Raji (cell line): ENCODE measurements around the gene PPP2R3B.

Source experiments
- POLR2A ChIP-seq: IDR thresholded peaks from 2 replicates; pipeline ENCODE4 v1.6.1; 2011; ENCODE audit warnings: low read depth, low read length, control low read depth; ENCODE audit not compliant: insufficient read depth

PPP2R3B gene

GRCh38 chrX:418927-419729 lies 32.4 kb upstream of the PPP2R3B start:
- TF ChIP-seq POLR2A, result no peak

DNA sequence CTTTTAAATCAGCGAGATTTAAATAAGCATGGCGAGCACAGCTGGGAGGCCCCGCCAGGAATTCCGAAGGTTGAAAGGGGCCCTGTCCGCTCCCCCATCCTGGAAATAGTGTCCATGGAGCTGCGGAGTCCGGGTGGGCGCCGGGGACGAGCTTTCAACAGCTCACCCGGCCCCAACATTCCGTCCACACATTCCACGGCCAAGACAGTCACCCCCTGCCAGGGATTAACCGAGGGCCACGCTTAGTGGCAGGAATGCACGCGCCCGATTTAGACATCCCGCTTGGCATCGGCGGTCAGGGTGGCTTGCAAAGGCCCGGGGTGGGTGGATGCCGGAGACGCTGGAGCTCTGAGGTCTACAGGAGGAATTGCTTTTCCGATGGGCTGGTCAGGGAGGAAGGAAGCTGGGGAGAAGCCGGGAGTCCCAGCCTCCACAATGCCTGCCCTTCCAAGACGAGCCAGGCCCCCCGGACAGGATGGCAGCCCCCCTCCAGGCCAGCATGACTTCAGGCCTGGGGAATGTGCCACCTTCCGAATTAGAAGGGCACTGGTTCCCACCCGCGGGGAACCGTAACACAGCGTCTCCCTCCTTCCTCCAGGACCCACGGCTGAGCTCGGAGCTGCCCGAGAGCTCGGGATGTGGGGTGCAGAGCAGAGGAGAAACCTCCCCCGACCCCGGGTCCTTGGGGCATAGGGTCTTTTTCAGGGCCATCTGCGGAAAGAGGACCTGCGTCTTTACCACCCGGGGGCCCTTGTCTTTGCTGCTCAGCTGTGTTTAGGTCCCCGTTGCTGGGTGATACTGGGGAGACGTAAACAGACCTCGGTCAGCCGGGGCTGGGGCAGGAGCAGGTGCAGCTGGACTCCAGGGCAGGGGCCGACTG lies 26.9 kb upstream of the PPP2R3B start:
- no peak for TF ChIP-seq POLR2A

GRCh38 chrX:410296-410695 lies 23.6 kb upstream of the PPP2R3B start:
- no peak for TF ChIP-seq POLR2A

GRCh38 chrX:405149-405548 lies 18.4 kb upstream of the PPP2R3B start:
- TF ChIP-seq POLR2A, result no peak

DNA sequence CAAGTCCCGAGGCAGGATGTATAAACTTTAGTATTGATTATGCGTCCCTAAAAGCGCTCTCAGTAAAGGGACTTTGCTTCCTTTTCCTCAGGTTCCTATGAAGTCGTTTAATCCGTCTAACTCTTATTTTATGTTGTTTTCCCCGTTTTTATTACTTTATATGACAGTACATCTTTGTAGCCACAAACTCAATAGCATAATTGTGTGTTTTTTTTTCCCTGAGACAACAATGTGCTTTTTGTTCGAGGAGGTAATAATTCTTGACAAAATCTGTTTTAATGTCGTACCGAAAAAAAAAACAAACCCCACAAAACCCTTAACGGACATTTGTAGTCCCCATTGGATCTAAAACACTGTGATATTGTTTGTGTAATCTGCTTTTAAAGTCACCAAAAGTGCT lies 17.9 kb upstream of the PPP2R3B start:
- TF ChIP-seq POLR2A, result no peak

DNA sequence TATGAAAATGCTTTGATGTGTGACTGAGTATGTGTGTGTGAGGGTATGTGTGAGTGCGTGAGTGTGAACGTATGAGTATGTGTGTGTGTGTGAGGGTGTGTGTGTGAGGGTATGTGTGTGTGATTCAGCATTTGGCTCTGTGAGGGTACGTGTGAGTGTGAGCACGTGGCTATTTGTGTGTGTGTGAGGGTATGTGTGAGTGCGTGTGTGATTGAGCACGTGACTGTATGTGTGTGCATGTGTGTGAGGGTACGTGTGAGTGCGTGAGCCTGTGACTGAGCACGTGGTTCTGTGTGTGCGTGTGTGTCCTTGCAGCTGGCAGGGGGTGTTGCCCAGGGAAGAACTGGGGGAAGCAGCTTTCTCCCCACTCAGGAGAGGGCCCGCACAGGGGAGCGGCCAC lies 16.1 kb upstream of the PPP2R3B start:
- TF ChIP-seq POLR2A, result no peak

DNA sequence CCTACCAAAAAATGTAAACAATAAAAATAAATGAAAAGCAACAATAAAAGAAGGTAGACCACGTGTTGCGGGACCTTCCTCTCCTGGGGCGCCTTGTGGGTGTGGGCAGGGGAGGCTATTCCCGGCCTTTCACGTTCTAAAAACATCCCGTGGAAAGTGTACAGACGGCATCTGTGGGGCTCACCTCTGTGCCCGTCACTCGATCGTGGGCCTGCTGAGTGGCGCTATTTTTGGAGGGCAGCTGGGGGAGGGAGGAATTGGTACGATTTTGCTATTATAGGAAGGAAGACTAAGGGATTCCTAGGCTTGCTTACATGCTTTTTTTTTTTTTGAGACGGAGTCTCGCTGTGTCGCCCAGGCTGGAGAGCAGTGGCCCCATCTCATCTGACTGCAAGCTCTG lies 13.6 kb upstream of the PPP2R3B start:
- TF ChIP-seq POLR2A, result no peak

GRCh38 chrX:397575-397974 lies 10.9 kb upstream of the PPP2R3B start:
- no peak for TF ChIP-seq POLR2A

GRCh38 chrX:394830-395229 lies 8.1 kb upstream of the PPP2R3B start:
- no peak for TF ChIP-seq POLR2A

GRCh38 chrX:392575-392846 lies 5.8 kb upstream of the PPP2R3B start:
- TF ChIP-seq POLR2A, result no peak

GRCh38 chrX:391717-392574 lies 5.2 kb upstream of the PPP2R3B start:
- no peak for TF ChIP-seq POLR2A

GRCh38 chrX:390459-390858 lies 3.8 kb upstream of the PPP2R3B start:
- no peak for TF ChIP-seq POLR2A

DNA sequence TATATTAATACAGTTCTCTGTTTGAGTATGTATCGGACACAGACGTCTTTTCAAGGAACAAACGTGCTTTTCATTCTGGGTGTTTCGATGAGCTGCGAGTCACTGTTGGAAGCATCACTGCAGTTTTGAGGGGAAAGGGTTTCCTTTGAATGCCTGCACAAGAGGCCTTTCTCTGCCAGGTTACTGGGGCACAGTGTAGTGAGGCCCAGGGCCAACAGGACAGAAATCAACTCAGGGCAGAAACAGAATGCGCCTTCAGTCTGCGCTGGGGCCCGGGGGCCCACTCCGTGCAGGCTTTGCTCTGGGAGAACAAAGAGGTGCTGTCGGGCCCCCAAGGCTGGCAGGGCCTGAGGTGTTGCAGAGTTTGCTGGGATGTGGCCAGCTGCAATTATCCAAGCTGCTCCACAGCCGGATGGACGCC lies 2.3 kb upstream of the PPP2R3B start:
- TF ChIP-seq POLR2A, result no peak

DNA sequence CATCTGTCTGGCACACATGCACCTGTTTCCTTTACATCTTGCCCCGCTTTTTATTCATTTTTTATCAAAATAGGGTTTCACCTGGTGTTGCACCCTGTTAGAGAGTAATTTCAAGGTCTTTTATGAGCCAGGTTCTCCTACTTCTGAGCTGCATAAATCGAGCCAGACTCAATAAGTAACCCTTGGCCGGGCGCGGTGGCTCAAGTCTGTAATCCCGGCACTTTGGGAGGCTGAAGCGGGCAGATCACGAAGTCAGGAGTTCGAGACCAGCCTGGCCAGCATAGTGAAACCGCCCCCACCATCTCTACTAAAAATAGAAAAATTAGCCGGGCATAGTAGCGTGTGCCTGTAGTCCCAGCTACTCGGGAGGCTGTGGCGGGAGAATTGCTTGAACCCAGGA lies 1.0 kb upstream of the PPP2R3B start:
- TF ChIP-seq POLR2A, result no peak

GRCh38 chrX:386239-386767 lies 404 bp downstream of the PPP2R3B start:
- TF ChIP-seq POLR2A, result no peak

- TF ChIP-seq POLR2A, result no peak
Observed at GRCh38 chrX:384861-385260, 1.8 kb downstream of the PPP2R3B start.

DNA sequence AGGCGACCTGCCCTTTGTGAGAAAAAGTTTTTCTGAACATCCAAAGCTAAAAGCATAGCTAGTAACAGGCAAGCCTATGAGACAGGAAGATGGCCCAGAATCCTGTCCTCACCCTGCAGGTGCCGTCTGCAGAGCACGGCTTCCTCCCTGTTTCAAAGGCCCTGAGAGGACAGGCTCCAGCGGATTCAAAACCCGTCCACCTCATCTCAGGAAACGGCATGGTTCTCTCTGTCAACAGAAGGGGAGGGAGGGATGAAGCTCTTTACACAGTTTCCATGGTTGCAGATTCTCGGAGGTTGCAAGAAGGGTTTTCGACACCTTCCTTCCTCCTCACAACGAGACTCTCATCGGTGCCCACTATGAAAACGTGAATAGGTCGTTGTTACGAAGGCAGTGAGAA lies 8.3 kb downstream of the PPP2R3B start:
- no peak for TF ChIP-seq POLR2A
